HUES48 (cell line): ENCODE results near the gene SGCA.

Experiments used
- H3K27ac ChIP-seq: one replicate; pipeline ENCODE4 v1.7.0; 2013; ENCODE audit warnings: low read depth, low read length, inconsistent platforms
- H3K27me3 ChIP-seq: 2 replicates; pipeline ENCODE4 v1.6.1; 2013; ENCODE audit warnings: mild to moderate bottlenecking, low read length; ENCODE audit not compliant: control insufficient read depth, insufficient read depth
- H3K36me3 ChIP-seq: 2 replicates; pipeline ENCODE4 v1.6.1; 2013; ENCODE audit warnings: low read length; ENCODE audit not compliant: control insufficient read depth, insufficient read depth
- H3K4me1 ChIP-seq: 2 replicates; pipeline ENCODE4 v1.6.1; 2013; ENCODE audit warnings: mild to moderate bottlenecking, low read length; ENCODE audit not compliant: control insufficient read depth, insufficient read depth
- H3K4me3 ChIP-seq: 2 replicates; pipeline ENCODE4 v1.5.1; 2013; ENCODE audit warnings: mild to moderate bottlenecking, low read depth, low read length
- H3K9ac ChIP-seq: 2 replicates; pipeline ENCODE4 v1.6.1; 2013; ENCODE audit warnings: mild to moderate bottlenecking, low read depth, low read length, moderate library complexity
- H3K9me3 ChIP-seq: 2 replicates; pipeline ENCODE4 v1.6.1; 2013; ENCODE audit warnings: low read length; ENCODE audit not compliant: control insufficient read depth, insufficient read depth

The SGCA gene

DNA sequence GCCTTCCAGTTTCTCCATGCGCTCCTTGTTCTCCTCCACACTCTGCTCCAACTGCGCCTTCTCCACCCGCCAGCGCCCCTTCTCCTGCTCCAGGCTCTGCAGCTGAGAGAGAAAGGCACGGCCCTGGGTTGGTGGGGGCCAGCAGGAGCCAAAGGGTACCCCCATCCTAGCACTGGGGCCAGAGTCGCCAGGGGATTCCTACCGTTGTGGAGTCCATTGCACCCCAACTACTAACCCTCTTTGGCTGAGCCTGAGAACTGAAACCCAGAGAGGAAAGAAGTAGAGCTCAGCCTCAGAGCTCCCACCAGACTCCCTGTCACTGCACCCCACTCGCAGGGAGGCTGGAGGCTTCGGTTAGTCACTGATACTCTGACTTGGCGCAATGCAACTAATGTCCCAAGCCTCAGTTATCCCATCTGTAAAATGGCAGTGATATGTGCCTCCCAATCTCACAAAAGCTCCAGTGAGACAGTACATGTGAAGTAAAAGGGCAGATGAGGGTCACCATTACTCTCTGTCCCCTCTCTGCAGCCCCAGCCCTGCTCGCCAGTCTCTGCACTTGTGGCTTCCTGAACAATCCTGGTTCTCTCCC, 29.6 kb upstream of the SGCA start:
- peaks cover 21% of the 10 kb centered on the region for H3K4me1 ChIP-seq
- H3K9ac ChIP-seq, result no peak overlapping the region
- peaks cover 20% of the 10 kb centered on the region for H3K36me3 ChIP-seq
- H3K4me3 ChIP-seq, result no peak overlapping the region
- H3K27ac ChIP-seq, result no peak overlapping the region
- H3K27me3 ChIP-seq, result peaks cover 18% of the 10 kb centered on the region
- H3K9me3 ChIP-seq, result no peaks in the 10 kb centered on the region

DNA sequence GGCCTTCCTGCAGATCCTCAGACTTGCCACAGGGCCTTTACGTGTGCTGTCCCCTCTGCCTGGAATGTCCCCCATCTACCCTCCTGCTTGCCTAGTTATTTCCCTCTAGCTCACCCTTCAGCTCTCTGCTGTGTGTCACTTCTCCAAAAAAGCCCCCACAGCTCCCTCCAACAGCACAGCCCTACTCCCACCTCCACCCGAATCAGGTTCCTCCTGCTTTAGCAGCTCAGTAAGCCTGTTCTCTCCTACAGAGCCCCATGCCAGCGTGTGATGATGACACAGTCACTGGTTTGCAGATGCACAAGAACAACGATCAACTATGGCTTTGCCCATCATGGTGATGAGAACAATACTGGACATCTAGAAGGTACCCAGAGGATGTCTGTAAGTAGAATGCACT, 28.8 kb upstream of the SGCA start:
- H3K9me3 ChIP-seq, result no peaks in the 10 kb centered on the region
- no peak overlapping the region for H3K27ac ChIP-seq
- no peak overlapping the region for H3K4me3 ChIP-seq
- H3K4me1 ChIP-seq, result peaks cover 21% of the 10 kb centered on the region
- H3K9ac ChIP-seq, result no peak overlapping the region
- peaks cover 10% of the 10 kb centered on the region for H3K27me3 ChIP-seq
- H3K36me3 ChIP-seq, result peaks cover 23% of the 10 kb centered on the region

DNA sequence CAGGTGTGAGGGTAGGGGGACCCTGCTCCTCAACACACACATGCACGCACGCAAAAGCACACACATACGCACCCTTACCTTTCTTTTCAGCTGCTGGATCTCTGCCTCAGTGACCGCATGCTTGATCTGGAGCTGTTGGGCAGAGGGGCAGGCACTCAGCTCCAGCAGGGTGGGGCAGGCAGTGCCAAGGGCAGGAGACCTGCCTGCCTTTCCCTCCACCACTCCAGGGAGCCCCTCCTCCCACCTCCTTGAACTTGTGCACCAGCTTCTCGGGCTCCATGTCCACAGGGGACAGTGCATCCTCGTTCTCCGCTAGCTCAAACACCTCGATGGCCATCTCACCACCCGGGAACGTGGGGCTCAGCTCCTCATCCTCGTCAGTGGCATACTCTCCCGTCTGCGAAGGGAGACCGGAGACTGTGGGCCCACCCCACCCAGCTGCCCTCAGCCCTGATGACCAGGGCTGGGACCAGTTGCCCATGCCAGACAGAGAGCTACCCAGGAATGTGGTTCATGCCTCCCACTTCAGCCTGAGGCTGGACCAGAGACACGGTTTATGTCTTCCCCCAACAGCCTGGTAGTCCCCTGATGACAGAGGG, 26.5 kb upstream of the SGCA start:
- H3K36me3 ChIP-seq, result peaks cover 25% of the 10 kb centered on the region
- peaks cover 6% of the 10 kb centered on the region for H3K4me1 ChIP-seq
- H3K27ac ChIP-seq, result no peak overlapping the region
- no peaks in the 10 kb centered on the region for H3K27me3 ChIP-seq
- H3K9ac ChIP-seq, result no peak overlapping the region
- no peak overlapping the region for H3K4me3 ChIP-seq
- H3K9me3 ChIP-seq, result no peaks in the 10 kb centered on the region

DNA sequence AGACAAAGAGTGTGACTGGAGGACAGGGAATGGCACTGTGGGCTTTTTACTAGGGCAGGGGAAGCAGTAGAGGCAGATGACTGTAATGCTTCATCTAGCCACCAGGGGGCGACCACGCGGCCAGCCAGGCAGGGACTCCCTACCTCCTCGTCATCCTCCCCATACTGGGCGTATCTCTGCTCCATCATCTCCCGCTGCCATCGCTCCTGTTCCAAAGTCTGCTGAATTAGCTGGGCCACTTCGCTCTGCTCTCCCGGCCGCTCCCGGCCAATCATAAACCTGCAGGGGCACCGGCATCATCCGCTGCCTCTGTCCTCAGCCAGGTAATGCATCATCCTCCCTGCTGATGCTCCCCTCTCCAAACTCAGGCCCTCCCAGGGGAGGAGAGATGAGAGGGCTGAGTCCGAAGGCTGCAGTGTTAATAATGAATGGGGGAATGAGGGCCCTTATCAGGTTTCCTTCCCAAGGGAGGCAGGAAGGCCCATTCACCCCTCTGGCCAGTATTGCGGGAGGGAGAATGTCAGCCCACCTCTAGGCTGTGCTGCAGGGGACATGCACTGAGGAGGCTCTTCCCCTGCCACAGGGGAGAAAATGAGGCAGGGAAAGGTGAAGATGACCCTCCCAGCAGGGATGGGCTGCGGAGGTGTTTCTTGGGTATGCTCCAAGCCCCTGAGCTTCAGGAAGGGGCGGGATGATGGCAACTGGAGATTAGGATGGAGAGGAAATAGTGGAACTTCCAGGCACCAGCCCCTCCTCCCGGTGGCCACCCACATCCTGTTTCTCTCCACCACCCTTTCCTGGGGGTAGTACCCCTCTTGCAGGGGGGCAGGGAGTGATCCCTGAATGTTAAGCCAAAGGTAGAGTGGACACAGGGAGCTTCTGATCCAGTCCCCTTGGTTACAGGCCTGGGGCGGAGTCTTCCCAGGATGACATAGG, 25.6 kb upstream of the SGCA start:
- Histone ChIP-seq H3K36me3 (peaks cover 26% of the 10 kb centered on the region), H3K27ac (no peak overlapping the region)

DNA sequence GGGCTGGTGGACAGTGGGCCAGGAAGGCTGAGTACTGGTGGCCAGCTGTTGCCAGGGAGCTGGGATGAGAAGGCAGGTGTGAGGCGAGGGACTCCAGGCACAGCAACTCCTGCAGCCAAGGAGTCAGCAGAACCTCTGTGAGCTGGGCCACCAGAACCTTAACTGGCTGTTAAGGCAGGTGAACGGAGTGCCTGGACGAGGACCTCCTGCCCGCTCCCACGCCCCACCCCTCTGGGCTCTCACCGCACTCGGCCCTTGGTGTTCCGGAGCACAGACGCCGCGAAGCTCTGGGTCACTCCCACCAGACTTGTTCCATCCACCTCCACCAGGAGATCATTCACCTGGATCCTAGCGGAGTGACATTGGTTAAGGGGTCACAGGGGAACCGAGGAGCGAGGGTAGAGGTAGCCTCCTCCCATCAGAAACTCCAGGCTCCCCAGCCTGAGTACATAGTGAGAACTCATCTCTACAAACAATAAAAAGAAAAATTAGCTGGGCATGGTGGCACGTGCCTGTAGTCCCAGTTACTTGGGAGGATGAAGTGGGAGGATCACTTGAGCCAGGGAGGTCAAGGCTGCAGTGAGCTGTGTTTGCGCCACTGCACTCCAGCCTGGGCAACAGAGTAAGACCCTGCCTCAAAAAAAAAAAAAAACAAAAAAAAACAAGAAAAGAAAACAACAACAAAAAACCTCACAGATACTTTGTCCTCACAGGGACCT, 24.6 kb upstream of the SGCA start:
- peaks cover 26% of the 10 kb centered on the region for H3K36me3 ChIP-seq
- H3K27ac ChIP-seq, result no peak overlapping the region
- H3K9ac ChIP-seq, result no peak overlapping the region
- no peaks in the 10 kb centered on the region for H3K9me3 ChIP-seq
- H3K4me3 ChIP-seq, result no peak overlapping the region
- no peaks in the 10 kb centered on the region for H3K4me1 ChIP-seq
- no peaks in the 10 kb centered on the region for H3K27me3 ChIP-seq

More for the DNA sequence above, 25.6 kb upstream of the SGCA start:
- Histone ChIP-seq H3K27me3 (no peaks in the 10 kb centered on the region), H3K9me3 (no peaks in the 10 kb centered on the region), H3K9ac (no peak overlapping the region), H3K4me3 (no peak overlapping the region), H3K4me1 (no peaks in the 10 kb centered on the region)

DNA sequence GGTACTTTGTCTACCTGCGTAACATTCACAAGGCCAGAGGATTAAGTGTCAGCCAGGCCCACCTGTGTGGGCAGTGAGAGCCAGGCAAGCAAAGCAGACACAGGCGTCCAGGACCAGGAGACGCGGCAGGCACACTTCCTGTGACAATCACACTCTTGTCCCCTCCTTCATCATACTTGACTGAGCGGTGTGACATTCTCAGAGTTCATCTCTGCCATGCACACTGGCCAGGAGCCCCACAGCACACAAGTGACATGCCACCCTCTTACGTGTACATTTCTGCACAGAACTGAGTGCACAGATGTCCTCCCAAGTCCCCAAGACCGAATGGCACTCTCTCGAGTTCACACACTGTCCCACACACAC, 24.1 kb upstream of the SGCA start:
- Histone ChIP-seq H3K4me1 (peaks cover 5% of the 10 kb centered on the region; the same call in 1 of the 2 replicates), H3K9ac (no peak overlapping the region), H3K27ac (no peak overlapping the region), H3K9me3 (no peaks in the 10 kb centered on the region), H3K4me3 (no peak overlapping the region), H3K27me3 (no peaks in the 10 kb centered on the region), H3K36me3 (peaks cover 26% of the 10 kb centered on the region)

DNA sequence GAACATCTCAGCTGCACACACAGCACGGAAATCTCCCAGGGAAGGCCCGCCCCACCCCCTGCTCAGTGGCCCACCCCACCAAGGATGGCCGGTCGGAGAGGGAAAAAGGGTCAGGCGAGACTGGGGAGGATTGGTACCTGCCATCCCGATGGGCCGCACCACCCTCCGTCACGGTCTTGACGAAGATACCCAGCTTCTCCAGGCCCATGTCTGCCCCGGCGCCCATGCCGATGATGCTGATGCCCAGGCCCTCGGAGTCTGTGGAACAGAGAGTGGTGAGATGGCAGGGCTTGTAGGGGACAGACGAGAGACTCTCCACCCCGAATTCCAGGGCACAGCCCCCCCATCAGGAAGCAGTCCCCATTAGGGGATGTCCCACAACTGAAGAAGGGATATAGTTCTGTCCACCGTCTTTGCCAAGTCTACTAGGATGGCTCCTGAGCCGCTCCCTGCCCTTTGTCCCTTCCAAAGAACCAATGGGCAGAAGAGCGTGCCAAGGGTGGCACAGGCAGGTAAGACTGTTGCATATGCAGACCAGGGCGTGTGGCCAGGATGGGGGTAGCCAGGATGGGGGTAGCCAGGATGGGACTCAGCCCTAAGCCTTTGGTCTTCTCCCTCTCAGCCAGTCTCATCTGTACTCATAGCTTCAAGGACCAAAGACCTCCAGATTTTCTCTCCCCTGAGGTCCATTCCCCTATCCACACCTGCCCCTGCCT, 22.2 kb upstream of the SGCA start:
- Histone ChIP-seq H3K27ac (no peak overlapping the region), H3K36me3 (peaks cover 19% of the 10 kb centered on the region), H3K4me1 (peaks cover 18% of the 10 kb centered on the region; the same call in 1 of the 2 replicates), H3K27me3 (no peaks in the 10 kb centered on the region; the same call in 1 of the 2 replicates), H3K9me3 (no peaks in the 10 kb centered on the region), H3K4me3 (no peak overlapping the region), H3K9ac (no peak overlapping the region)

DNA sequence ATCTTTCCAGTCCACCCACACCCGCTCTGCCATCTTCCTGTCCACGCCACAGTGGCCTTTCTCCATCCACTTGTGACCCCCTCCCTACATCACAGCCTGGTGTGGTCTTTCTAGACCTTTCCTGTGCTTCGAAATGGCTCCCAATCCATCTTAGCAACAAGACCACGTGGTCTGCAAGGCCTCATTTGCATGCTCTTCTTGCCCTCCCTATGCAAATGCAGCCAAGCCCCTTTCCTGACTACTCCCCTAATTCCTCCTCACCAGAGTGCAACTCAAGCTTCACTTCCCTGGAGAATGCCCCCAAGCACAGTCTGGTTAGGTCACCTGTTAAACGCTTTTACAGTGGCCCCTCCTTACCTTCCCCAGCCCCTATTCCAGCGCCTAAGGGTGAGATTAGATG, 21.4 kb upstream of the SGCA start:
- Histone ChIP-seq H3K4me1 (peaks cover 18% of the 10 kb centered on the region; the same call in 1 of the 2 replicates), H3K4me3 (no peak overlapping the region), H3K27ac (no peak overlapping the region), H3K9ac (no peak overlapping the region), H3K9me3 (no peaks in the 10 kb centered on the region), H3K36me3 (peaks cover 13% of the 10 kb centered on the region), H3K27me3 (peaks cover 4% of the 10 kb centered on the region)

DNA sequence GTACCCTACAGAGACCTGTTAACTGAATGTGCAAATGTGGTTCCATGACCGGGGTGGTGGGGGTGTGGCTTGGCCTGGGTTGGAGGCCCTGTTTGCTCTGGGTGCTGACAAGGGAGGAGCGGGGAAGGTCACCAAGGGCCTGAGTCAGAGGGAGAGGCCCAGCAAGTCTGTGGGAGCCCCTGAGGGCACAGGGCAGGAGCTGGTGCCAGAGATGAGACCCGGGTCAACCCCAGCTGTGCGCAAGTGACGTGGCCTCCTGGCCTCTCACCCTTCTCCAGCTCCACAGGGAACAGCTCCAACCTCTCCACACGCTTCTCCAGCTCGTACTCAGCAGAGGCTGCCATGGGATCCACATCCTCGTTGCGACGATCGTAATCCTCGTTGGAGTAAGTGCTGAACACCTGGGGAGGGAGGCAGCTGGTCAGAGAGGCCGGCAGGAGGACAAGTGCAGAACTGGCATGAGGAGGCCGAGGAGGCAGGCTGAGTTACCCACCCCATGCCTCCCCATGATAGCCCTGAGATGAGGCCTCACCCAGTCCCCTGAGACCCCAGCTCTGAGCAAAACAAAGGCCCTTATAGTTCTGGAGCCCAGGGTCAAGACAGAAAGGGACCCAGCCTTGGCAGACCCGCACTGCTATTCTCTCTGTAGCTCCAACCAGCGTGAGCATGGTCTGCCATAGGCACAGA, 20.8 kb upstream of the SGCA start:
- Histone ChIP-seq H3K4me1 (peaks cover 18% of the 10 kb centered on the region; the same call in 1 of the 2 replicates), H3K27me3 (peaks cover 10% of the 10 kb centered on the region), H3K27ac (no peak overlapping the region), H3K36me3 (peaks cover 13% of the 10 kb centered on the region), H3K9me3 (no peaks in the 10 kb centered on the region), H3K9ac (no peak overlapping the region), H3K4me3 (no peak overlapping the region)
